Activated naive CD4-positive, alpha-beta T cell treated with anti-CD3 and anti-CD28 coated beads, Interleukin-2, amount 10 ng/mL, durations not matched to agents 7 days and 5 days (primary cell): ENCODE measurements around the gene CYP27B1.

Experiments used
- CTCF ChIA-PET: fragments of 350-600 bp; sonication (Branson Sonifier 250); formaldehyde crosslinking; loops from one replicate; lab custom pipeline; 2021; ENCODE audit warnings: antibody characterized with exemption; lab: Charles Lee
- DNase-seq: peaks from one replicate; pipeline ENCODE4 v3.0.0-alpha.2; 2020
- H3K27ac Mint-ChIP-seq: one replicate; pipeline ENCODE4 v1.8.0; 2021; ENCODE audit warnings: mild to moderate bottlenecking, moderate library complexity, mixed read lengths
- H3K27me3 Mint-ChIP-seq: one replicate; pipeline ENCODE4 v1.8.0; 2021; ENCODE audit warnings: mild to moderate bottlenecking, mixed read lengths
- H3K36me3 Mint-ChIP-seq: one replicate; pipeline ENCODE4 v1.8.0; 2021; ENCODE audit warnings: mixed read lengths
- H3K4me1 Mint-ChIP-seq: one replicate; pipeline ENCODE4 v1.8.0; 2021; ENCODE audit warnings: mixed read lengths
- H3K4me3 Mint-ChIP-seq: one replicate; pipeline ENCODE4 v1.8.0; 2021; ENCODE audit warnings: mild to moderate bottlenecking, moderate library complexity, mixed read lengths
- H3K9me3 Mint-ChIP-seq: one replicate; pipeline ENCODE4 v1.8.0; 2021; ENCODE audit warnings: mixed read lengths

Gene CYP27B1

GRCh38 chr12:57757771-57758170, 9.1 kb downstream of the CYP27B1 start:
- CTCF ChIA-PET, result interaction anchor here (2.3 kb wide), 1 partner anchor 139 kb away, joined by 9 read pairs; no protein-coding TSS in a partner anchor
- no peak overlapping the region for H3K4me3 Mint-ChIP-seq
- no peak for DNase-seq
- peak overlapping the region; percentile 4 for H3K27ac Mint-ChIP-seq
- H3K27me3 Mint-ChIP-seq, result peaks cover 4% of the 10 kb centered on the region
- H3K9me3 Mint-ChIP-seq, result no peaks in the 10 kb centered on the region
- H3K4me1 Mint-ChIP-seq, result peaks cover 47% of the 10 kb centered on the region
- peaks cover 19% of the 10 kb centered on the region for H3K36me3 Mint-ChIP-seq

- H3K4me3 Mint-ChIP-seq, result peak overlapping the region; percentile 81
- peak overlapping the region; percentile 70 for H3K27ac Mint-ChIP-seq
- peaks cover 23% of the 10 kb centered on the region for H3K36me3 Mint-ChIP-seq
- peak; percentile 77 for DNase-seq
- H3K9me3 Mint-ChIP-seq, result no peaks in the 10 kb centered on the region
- CTCF ChIA-PET, result interaction anchor here (0.7 to 2.4 kb wide), 21 partner anchors 8 to 236 kb away, joined by 3 to 19 read pairs (median 6); partner anchors contain the start of genes CYP27B1, DDIT3, EEF1AKMT3 and METTL1
- peaks cover 4% of the 10 kb centered on the region for H3K27me3 Mint-ChIP-seq
- H3K4me1 Mint-ChIP-seq, result peaks cover 56% of the 10 kb centered on the region
Observed at GRCh38 chr12:57756406-57757341, 10.2 kb downstream of the CYP27B1 start.

DNA sequence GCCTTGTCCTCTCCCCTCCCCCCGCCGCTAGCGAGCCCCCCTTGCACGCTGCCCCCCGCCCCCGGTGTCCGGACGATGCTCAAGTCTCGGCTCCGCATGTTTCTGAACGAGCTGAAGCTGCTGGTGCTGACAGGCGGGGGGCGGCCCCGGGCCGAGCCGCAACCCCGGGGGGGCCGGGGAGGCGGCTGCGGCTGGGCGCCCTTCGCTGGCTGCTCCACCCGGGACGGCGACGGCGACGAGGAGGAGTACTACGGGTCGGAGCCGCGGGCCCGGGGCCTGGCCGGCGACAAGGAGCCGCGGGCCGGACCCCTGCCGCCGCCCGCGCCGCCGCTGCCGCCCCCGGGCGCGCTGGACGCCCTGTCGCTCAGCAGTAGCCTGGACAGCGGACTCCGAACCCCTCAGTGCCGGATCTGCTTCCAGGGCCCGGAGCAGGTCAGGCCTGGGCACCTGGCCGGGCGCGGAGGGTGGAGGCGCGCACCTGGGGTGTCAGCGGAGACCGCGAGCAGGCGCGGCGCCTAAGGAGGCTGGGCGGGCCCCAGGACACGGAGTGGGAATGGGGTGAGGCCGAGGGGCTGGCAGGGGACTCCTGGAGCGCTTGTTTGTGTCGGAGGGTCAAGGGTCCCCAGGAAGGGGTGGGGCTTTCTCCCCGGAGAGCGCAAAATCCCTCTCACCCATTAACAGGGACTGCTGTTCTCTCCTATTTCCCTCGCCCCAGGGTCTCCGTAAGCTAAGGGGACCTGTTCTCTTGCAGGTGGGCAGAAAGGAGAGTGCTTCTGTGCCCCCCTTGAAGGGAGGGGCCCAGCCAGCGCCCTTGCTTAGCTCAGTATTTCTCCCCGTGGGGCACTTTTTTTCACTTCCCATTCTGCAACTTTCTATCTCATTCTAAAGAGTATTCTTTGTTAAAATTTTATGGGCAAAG, 11.2 kb downstream of the CYP27B1 start:
- peak; percentile 54 for DNase-seq
- H3K4me3 Mint-ChIP-seq, result peak overlapping the region; percentile 81
- CTCF ChIA-PET, result interaction anchor here (0.6 to 2.4 kb wide), 19 partner anchors 9 to 1935 kb away, joined by 3 to 19 read pairs (median 6); partner anchors contain the start of genes CYP27B1, DDIT3, EEF1AKMT3 and METTL1
- H3K4me1 Mint-ChIP-seq, result peaks cover 66% of the 10 kb centered on the region
- no peaks in the 10 kb centered on the region for H3K9me3 Mint-ChIP-seq
- peaks cover 32% of the 10 kb centered on the region for H3K36me3 Mint-ChIP-seq
- H3K27ac Mint-ChIP-seq, result peak overlapping the region; percentile 70
- H3K27me3 Mint-ChIP-seq, result peaks cover 4% of the 10 kb centered on the region

GRCh38 chr12:57755194-57755453, 11.8 kb downstream of the CYP27B1 start:
- peak overlapping the region; percentile 80 for H3K4me3 Mint-ChIP-seq

GRCh38 chr12:57754411-57755193, 12.3 kb downstream of the CYP27B1 start, which contains the start of gene MARCHF9:
Gene MARCHF9, plus strand, starts transcription at chr12:57755103. Its CDS starts 426 bp downstream, at chr12:57755529.
- Mint-ChIP-seq H3K9me3 (no peaks in the 10 kb centered on the region), H3K36me3 (peaks cover 34% of the 10 kb centered on the region), H3K27ac (peak within 1 kb of the TSS; percentile 81), H3K4me3 (peak within 1 kb of the TSS; percentile 81), H3K4me1 (peaks cover 70% of the 10 kb centered on the region), H3K27me3 (peaks cover 4% of the 10 kb centered on the region)
- CTCF ChIA-PET, result interaction anchor here (2.4 kb wide), 1 partner anchor 145 kb away, joined by 7 read pairs; no protein-coding TSS in a partner anchor
- peak; percentile 94 for DNase-seq

More at GRCh38 chr12:57755194-57755453, 11.8 kb downstream of the CYP27B1 start:
- Mint-ChIP-seq H3K27me3 (peaks cover 4% of the 10 kb centered on the region), H3K36me3 (peaks cover 36% of the 10 kb centered on the region), H3K9me3 (no peaks in the 10 kb centered on the region), H3K27ac (no peak overlapping the region), H3K4me1 (peaks cover 72% of the 10 kb centered on the region)
- DNase-seq, result no peak
- CTCF ChIA-PET, result interaction anchor here (2.4 kb wide), 1 partner anchor 144 kb away, joined by 7 read pairs; no protein-coding TSS in a partner anchor

DNA sequence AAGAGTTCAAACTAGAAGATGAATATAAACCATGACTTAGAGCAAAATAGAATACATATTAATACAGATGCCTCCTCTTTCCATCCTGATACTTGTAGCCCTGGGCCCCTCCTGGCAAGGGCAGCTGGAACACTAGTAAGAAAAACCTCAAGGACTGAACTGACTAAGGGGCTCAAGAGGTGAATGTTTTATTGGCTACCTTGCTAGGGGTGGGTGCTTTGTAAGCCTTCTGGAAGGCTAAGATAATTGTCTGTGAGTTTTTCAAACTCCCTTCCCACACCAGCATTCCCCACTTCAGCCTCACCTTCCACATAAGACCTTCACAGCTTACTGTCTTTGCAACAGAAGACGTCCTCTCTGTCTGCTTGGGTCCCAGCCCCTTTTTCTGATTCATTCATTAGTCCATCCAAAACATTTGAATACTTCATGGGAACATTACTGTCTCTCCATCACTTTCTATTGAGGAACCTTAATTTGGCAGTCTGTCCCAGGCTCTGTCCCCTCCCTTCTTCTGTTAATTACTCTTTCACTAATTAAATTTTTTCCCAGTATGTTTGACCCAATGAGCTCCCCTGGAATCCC, 13.0 kb downstream of the CYP27B1 start:
- H3K4me1 Mint-ChIP-seq, result peaks cover 65% of the 10 kb centered on the region
- peak overlapping the region; percentile 81 for H3K27ac Mint-ChIP-seq
- CTCF ChIA-PET, result no interaction called here
- H3K4me3 Mint-ChIP-seq, result peak overlapping the region; percentile 80
- peaks cover 36% of the 10 kb centered on the region for H3K36me3 Mint-ChIP-seq
- H3K9me3 Mint-ChIP-seq, result no peaks in the 10 kb centered on the region
- no peak for DNase-seq
- H3K27me3 Mint-ChIP-seq, result peaks cover 4% of the 10 kb centered on the region

- Mint-ChIP-seq H3K36me3 (peaks cover 40% of the 10 kb centered on the region), H3K27ac (peak overlapping the region; percentile 94), H3K27me3 (peaks cover 4% of the 10 kb centered on the region), H3K9me3 (no peaks in the 10 kb centered on the region), H3K4me1 (peaks cover 57% of the 10 kb centered on the region), H3K4me3 (peak overlapping the region; percentile 98)
- DNase-seq, result no peak
- CTCF ChIA-PET, result interaction anchor here (0.8 to 1.0 kb wide), 3 partner anchors 12 to 294 kb away, joined by 3 to 4 read pairs (median 3); no protein-coding TSS in a partner anchor
Observed at GRCh38 chr12:57752668-57753000, 14.2 kb downstream of the CYP27B1 start.

- no peaks in the 10 kb centered on the region for H3K9me3 Mint-ChIP-seq
- DNase-seq, result peak; percentile 100
- CTCF ChIA-PET, result interaction anchor here (0.8 to 1.0 kb wide), 3 partner anchors 13 to 293 kb away, joined by 3 to 4 read pairs (median 3); no protein-coding TSS in a partner anchor
- H3K27ac Mint-ChIP-seq, result peak within 1 kb of the TSS; percentile 94
- peaks cover 43% of the 10 kb centered on the region for H3K36me3 Mint-ChIP-seq
- H3K27me3 Mint-ChIP-seq, result peaks cover 4% of the 10 kb centered on the region
- peaks cover 60% of the 10 kb centered on the region for H3K4me1 Mint-ChIP-seq
- H3K4me3 Mint-ChIP-seq, result peak within 1 kb of the TSS; percentile 98
Observed at GRCh38 chr12:57751788-57752667, 14.8 kb downstream of the CYP27B1 start, which contains the start of gene CDK4. Gene CDK4, minus strand, starts transcription at chr12:57752310. Its CDS starts 593 bp downstream, at chr12:57751717.

DNA sequence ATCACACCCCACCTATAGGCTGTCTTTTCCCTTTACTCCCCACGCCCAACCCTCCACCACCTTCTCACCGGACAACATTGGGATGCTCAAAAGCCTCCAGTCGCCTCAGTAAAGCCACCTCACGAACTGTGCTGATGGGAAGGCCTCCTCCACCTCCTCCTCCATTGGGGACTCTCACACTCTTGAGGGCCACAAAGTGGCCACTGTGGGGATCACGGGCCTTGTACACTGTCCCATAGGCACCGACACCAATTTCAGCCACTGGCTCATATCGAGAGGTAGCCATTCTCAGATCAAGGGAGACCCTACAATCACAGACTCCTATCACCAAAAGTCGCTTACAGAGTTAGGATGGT, 15.5 kb downstream of the CYP27B1 start:
- peaks cover 45% of the 10 kb centered on the region for H3K36me3 Mint-ChIP-seq
- H3K4me1 Mint-ChIP-seq, result peaks cover 57% of the 10 kb centered on the region
- H3K27ac Mint-ChIP-seq, result peak overlapping the region; percentile 94
- peaks cover under 1% of the 10 kb centered on the region for H3K27me3 Mint-ChIP-seq
- H3K9me3 Mint-ChIP-seq, result no peaks in the 10 kb centered on the region
- peak overlapping the region; percentile 98 for H3K4me3 Mint-ChIP-seq
- CTCF ChIA-PET, result interaction anchor here (1.1 kb wide), 1 partner anchor 17 kb away, joined by 3 read pairs; no protein-coding TSS in a partner anchor
- DNase-seq, result no peak

- Mint-ChIP-seq H3K27me3 (no peaks in the 10 kb centered on the region), H3K4me1 (peaks cover 59% of the 10 kb centered on the region), H3K36me3 (peaks cover 49% of the 10 kb centered on the region), H3K4me3 (peak overlapping the region; percentile 98), H3K27ac (peak overlapping the region; percentile 94), H3K9me3 (no peaks in the 10 kb centered on the region)
- DNase-seq, result no peak
- CTCF ChIA-PET, result interaction anchor here (1.1 to 1.2 kb wide), 2 partner anchors 9 to 18 kb away, joined by 3 read pairs; no protein-coding TSS in a partner anchor
Observed at GRCh38 chr12:57750561-57751431, 16.1 kb downstream of the CYP27B1 start.

- Mint-ChIP-seq H3K4me1 (peaks cover 69% of the 10 kb centered on the region), H3K27ac (no peak overlapping the region), H3K36me3 (peaks cover 52% of the 10 kb centered on the region), H3K27me3 (no peaks in the 10 kb centered on the region), H3K4me3 (no peak overlapping the region), H3K9me3 (no peaks in the 10 kb centered on the region)
- no peak for DNase-seq
- CTCF ChIA-PET, result no interaction called here
Observed at GRCh38 chr12:57749061-57749460, 17.8 kb downstream of the CYP27B1 start.
